ENCODE data around the gene COPE. TPM values are rescaled to one million over a fixed set of nuclear protein-coding genes. Genes with fewer than 3 reads are reported as not detected.

COPE gene
- total and polyA plus RNA-seq, 4 donors: 94.1 to 365 (median 275) TPM

DNA sequence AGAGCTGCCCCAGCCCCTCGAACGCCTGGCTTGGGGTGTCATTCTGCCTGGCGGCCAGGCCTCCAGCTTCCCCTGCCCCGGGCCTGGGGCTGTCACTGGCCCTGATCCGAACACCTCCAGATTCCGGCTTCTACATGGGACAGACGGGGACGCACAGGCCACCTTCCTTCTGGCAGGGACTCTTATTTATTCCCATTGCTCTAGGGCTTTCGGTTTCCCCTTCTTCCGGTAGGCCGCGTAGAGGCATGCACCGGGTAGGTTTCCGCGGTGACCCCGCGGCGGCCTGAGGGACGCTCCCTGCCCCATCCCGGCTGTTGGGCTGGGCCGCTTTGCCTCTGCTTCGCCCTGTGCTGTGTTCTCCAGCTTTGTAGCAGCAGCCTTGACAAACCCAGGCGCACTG, 51.4 kb downstream of the COPE start:
- TF ChIP-seq, protein P1, sequence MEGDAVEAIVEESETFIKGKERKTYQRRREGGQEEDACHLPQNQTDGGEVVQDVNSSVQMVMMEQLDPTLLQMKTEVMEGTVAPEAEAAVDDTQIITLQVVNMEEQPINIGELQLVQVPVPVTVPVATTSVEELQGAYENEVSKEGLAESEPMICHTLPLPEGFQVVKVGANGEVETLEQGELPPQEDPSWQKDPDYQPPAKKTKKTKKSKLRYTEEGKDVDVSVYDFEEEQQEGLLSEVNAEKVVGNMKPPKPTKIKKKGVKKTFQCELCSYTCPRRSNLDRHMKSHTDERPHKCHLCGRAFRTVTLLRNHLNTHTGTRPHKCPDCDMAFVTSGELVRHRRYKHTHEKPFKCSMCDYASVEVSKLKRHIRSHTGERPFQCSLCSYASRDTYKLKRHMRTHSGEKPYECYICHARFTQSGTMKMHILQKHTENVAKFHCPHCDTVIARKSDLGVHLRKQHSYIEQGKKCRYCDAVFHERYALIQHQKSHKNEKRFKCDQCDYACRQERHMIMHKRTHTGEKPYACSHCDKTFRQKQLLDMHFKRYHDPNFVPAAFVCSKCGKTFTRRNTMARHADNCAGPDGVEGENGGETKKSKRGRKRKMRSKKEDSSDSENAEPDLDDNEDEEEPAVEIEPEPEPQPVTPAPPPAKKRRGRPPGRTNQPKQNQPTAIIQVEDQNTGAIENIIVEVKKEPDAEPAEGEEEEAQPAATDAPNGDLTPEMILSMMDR (IDR thresholded peaks at IDR 0.05; ENCODE audit: control extremely low read depth, extremely low read depth): no peak
- peaks cover 0 to 9% (median 3%) of the 10 kb centered on the region in 5 donors for H3K4me1 ChIP-seq (ENCODE audit: control insufficient read depth in 5 of 5, insufficient read depth in 5 of 5, low read length in 5 of 5)
- ATAC-seq (ENCODE audit: insufficient read depth, low FRiP score) (no peak), DNase-seq (no peak)
- H3K4me3 ChIP-seq: no peak overlapping the region
- H3K9me3 ChIP-seq (ENCODE audit: control insufficient read depth in 4 of 4, insufficient read depth in 3 of 4, low read length in 3 of 4): no peaks in the 10 kb centered on the region
- no peak overlapping the region for H3K27ac ChIP-seq (ENCODE audit: low read depth in 1 of 2, low read length in 1 of 2)
- WGBS, 2 donors: 97 to 98% methylated on average over 20 to 23 of the region's 23 CpGs
- H3K36me3 ChIP-seq (ENCODE audit: control insufficient read depth in 4 of 4, insufficient read depth in 4 of 4, low read length in 4 of 4): peaks cover 2 to 48% (median 21%) of the 10 kb centered on the region in 4 donors
- no peak overlapping the region for H3K9ac ChIP-seq (ENCODE audit: insufficient read depth in 1 of 2, low read length in 2 of 2)
- H3K27me3 ChIP-seq (ENCODE audit: control insufficient read depth in 3 of 3, insufficient read depth in 3 of 3, low read length in 2 of 3): peaks cover 0 to 19% (median 12%) of the 10 kb centered on the region in 3 donors

DNA sequence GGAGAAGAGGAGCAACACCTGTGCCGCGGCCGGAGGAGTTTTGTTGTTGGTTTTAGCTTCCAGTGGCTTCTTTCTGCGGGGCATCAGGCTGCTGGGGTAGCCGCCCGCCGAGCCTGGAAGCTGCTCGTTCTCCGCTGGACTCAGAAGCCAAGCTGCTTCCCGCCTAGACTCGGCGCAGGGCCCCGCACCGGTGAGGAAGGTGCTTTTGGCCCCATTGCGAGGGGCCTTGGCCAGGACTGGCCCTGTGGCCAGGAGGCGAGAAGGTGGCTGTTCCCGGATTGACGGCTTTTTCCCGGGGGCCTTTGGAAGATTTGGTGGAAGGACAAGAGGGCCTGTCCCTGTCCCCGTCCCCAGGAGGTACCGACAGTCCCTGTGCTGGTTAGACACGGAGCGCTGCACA, 52.0 kb downstream of the COPE start:
- ATAC-seq (ENCODE audit: insufficient read depth, low FRiP score): no peak
- TF ChIP-seq, protein P1 (IDR thresholded peaks at IDR 0.05; ENCODE audit: control extremely low read depth, extremely low read depth): no peak

DNA sequence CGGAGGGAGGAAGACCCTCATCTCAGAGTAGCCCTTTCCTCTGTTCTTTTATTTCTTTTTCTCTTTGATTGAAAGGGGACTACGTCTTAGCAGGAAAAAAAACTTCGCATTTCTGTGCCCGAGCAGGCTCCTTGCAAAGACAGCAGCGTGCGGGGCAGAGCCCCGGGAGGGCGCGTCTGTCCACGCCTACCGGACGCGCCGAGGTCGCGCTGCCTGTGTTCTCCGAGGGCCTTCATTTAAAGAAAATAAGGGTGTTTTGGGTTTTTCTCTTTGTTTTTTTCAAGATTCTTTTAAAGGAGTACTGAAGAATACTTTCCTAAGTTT, 52.4 kb downstream of the COPE start:
- Histone ChIP-seq H3K27me3 (ENCODE audit: control insufficient read depth in 3 of 3, insufficient read depth in 3 of 3, low read length in 2 of 3) (peaks cover 0 to 19% (median 10%) of the 10 kb centered on the region in 3 donors), H3K27ac (ENCODE audit: low read depth in 1 of 2, low read length in 1 of 2) (no peak overlapping the region), H3K36me3 (ENCODE audit: control insufficient read depth in 4 of 4, insufficient read depth in 4 of 4, low read length in 4 of 4) (peaks cover 6 to 54% (median 28%) of the 10 kb centered on the region in 4 donors), H3K4me3 (no peak overlapping the region), H3K9me3 (ENCODE audit: control insufficient read depth in 4 of 4, insufficient read depth in 3 of 4, low read length in 3 of 4) (no peaks in the 10 kb centered on the region), H3K9ac (ENCODE audit: insufficient read depth in 1 of 2, low read length in 2 of 2) (no peak overlapping the region), H3K4me1 (ENCODE audit: control insufficient read depth in 5 of 5, insufficient read depth in 5 of 5, low read length in 5 of 5) (peaks cover 0 to 9% (median 3%) of the 10 kb centered on the region in 5 donors)
- 80 to 90% methylated on average over 17 of the region's 17 CpGs for WGBS, 2 donors
- ATAC-seq (ENCODE audit: insufficient read depth, low FRiP score): no peak
- no peak for DNase-seq
- TF ChIP-seq, protein P1 (IDR thresholded peaks at IDR 0.05; ENCODE audit: control extremely low read depth, extremely low read depth): no peak

More for the DNA sequence above, 52.0 kb downstream of the COPE start:
- peaks cover 0 to 19% (median 12%) of the 10 kb centered on the region in 3 donors for H3K27me3 ChIP-seq (ENCODE audit: control insufficient read depth in 3 of 3, insufficient read depth in 3 of 3, low read length in 2 of 3)
- no peak overlapping the region for H3K9ac ChIP-seq (ENCODE audit: insufficient read depth in 1 of 2, low read length in 2 of 2)
- DNase-seq: no peak
- WGBS, 2 donors: 96 to 97% methylated on average over 23 of the region's 23 CpGs
- peaks cover 3 to 50% (median 25%) of the 10 kb centered on the region in 4 donors for H3K36me3 ChIP-seq (ENCODE audit: control insufficient read depth in 4 of 4, insufficient read depth in 4 of 4, low read length in 4 of 4)
- H3K4me1 ChIP-seq (ENCODE audit: control insufficient read depth in 5 of 5, insufficient read depth in 5 of 5, low read length in 5 of 5): peaks cover 0 to 9% (median 3%) of the 10 kb centered on the region in 5 donors
- no peak overlapping the region for H3K4me3 ChIP-seq
- H3K27ac ChIP-seq (ENCODE audit: low read depth in 1 of 2, low read length in 1 of 2): no peak overlapping the region
- no peaks in the 10 kb centered on the region for H3K9me3 ChIP-seq (ENCODE audit: control insufficient read depth in 4 of 4, insufficient read depth in 3 of 4, low read length in 3 of 4)
